RWPE1 (cell line): ENCODE results near the gene CD63.

Experiments used
- CTCF ChIA-PET: fragments of 350-600 bp; sonication (Branson Sonifier 250); formaldehyde crosslinking; extraction: SDS; loops from one replicate; lab custom pipeline; 2021; lab: Yijun Ruan, JAX
- POLR2A ChIA-PET: fragments of 400-600 bp; formaldehyde crosslinking; extraction: SDS; loops from one replicate; lab custom pipeline; 2020; ENCODE audit warnings: antibody characterized with exemption; ENCODE audit not compliant: low non-redundant PET; lab: Yijun Ruan, JAX
- DNase-seq: peaks from one replicate; pipeline ENCODE4 v3.0.0; 2012; ENCODE audit warnings: low spot score
- H3K27ac ChIP-seq: fragments of 450-650 bp; 2 replicates; pipeline ENCODE4 v1.5.1; 2017
- CTCF ChIP-seq: fragments of 450-650 bp; conservative IDR thresholded peaks from 2 replicates; pipeline ENCODE4 v1.5.1; 2017; ENCODE audit warnings: low read depth, mild to moderate bottlenecking

The CD63 gene

GRCh38 chr12:55741931-55742680 is 13.3 kb upstream of the CD63 start:
- TF ChIP-seq CTCF = no peak
- ChIA-PET CTCF (no interaction called here), POLR2A (no interaction called here)
- DNase-seq = no peak
- no peak overlapping the region for H3K27ac ChIP-seq

- no peak overlapping the region for H3K27ac ChIP-seq
- no peak for DNase-seq
- POLR2A ChIA-PET = no interaction called here
Observed at GRCh38 chr12:55739025-55739378, 10.2 kb upstream of the CD63 start.

GRCh38 chr12:55738123-55739024 is 9.6 kb upstream of the CD63 start:
- CTCF ChIA-PET = interaction anchor here (0.6 to 2.1 kb wide), 18 partner anchors 9 to 509 kb away, joined by 3 to 11 read pairs (median 4); partner anchors contain the start of genes BLOC1S1 and SARNP
- DNase-seq = peak; percentile 59
- peak overlapping the region; percentile 81 for H3K27ac ChIP-seq
- POLR2A ChIA-PET = interaction anchor here (0.5 kb wide), 1 partner anchor 147 kb away, joined by 3 read pairs; no protein-coding TSS in a partner anchor
- TF ChIP-seq CTCF = peak; percentile 79

More at GRCh38 chr12:55739025-55739378, 10.2 kb upstream of the CD63 start:
- CTCF ChIA-PET = interaction anchor here (0.7 to 1.5 kb wide), 10 partner anchors 9 to 305 kb away, joined by 3 to 5 read pairs (median 4); partner anchors contain the start of genes BLOC1S1 and SARNP
- peak; percentile 44; the same call in 1 of the 2 replicates for TF ChIP-seq CTCF

- no peak for TF ChIP-seq CTCF
- peak overlapping the region; percentile 81 for H3K27ac ChIP-seq
- ChIA-PET CTCF (interaction anchor here (0.6 to 2.1 kb wide), 8 partner anchors 13 to 452 kb away, joined by 3 to 11 read pairs (median 4); a partner anchor contains a TSS), POLR2A (interaction anchor here (0.5 kb wide), 1 partner anchor 147 kb away, joined by 3 read pairs; no protein-coding TSS in a partner anchor)
- no peak for DNase-seq
Observed at GRCh38 chr12:55737581-55738122, 8.8 kb upstream of the CD63 start.

GRCh38 chr12:55736780-55737580 is 8.2 kb upstream of the CD63 start:
- peak overlapping the region; percentile 81 for H3K27ac ChIP-seq
- TF ChIP-seq CTCF = no peak; the same call in none of the 2 replicates
- ChIA-PET POLR2A (no interaction called here), CTCF (interaction anchor here (0.6 to 2.1 kb wide), 4 partner anchors 12 to 453 kb away, joined by 3 to 11 read pairs (median 4); no protein-coding TSS in a partner anchor)
- peak; percentile 22 for DNase-seq
